Neural cell (in vitro differentiated cells): Measurements from ENCODE around the gene MYOD1. TPM values are rescaled to one million over a fixed set of nuclear protein-coding genes. Genes with fewer than 3 reads are reported as not detected.

Experiments used
- H2AFZ ChIP-seq: fragments of 200-600, 300-800 bp; sonication (generic), shearing (Covaris generic); 2 replicates; pipeline ENCODE4 v1.6.0; 2014; ENCODE audit warnings: low read depth, mild to moderate bottlenecking, antibody characterized with exemption, low read length, moderate library complexity
- H3F3A ChIP-seq: fragments of 200-600 bp; shearing (Covaris generic); 2 replicates; pipeline ENCODE4 v1.6.1; 2016; ENCODE audit warnings: mild to moderate bottlenecking, moderate library complexity, mixed read lengths, antibody characterized with exemption, low read length; ENCODE audit not compliant: insufficient read depth, poor library complexity, severe bottlenecking
- H3K27ac ChIP-seq: fragments of 200-600, 300-800 bp; sonication (generic), shearing (Covaris generic); 2 replicates; pipeline ENCODE4 v1.5.1; 2014; ENCODE audit warnings: mild to moderate bottlenecking, low read length, moderate library complexity
- H3K27me3 ChIP-seq: fragments of 300-800, 200-600 bp; sonication (generic), shearing (Covaris generic); 2 replicates; pipeline ENCODE4 v1.6.0; 2014; ENCODE audit warnings: mild to moderate bottlenecking, low read depth, low read length, moderate library complexity; ENCODE audit not compliant: insufficient read depth
- H3K36me3 ChIP-seq: fragments of 300-800, 200-600 bp; sonication (generic), shearing (Covaris generic); 2 replicates; pipeline ENCODE4 v1.5.1; 2014; ENCODE audit warnings: mild to moderate bottlenecking, antibody characterized with exemption, low read length, moderate library complexity; ENCODE audit not compliant: insufficient read depth
- H3K4me2 ChIP-seq: fragments of 300-800, 200-600 bp; sonication (generic), shearing (Covaris generic); 2 replicates; pipeline ENCODE4 v1.6.0; 2014; ENCODE audit warnings: mild to moderate bottlenecking, low read length
- H3K4me3 ChIP-seq: fragments of 300-800, 200-600 bp; sonication (generic), shearing (Covaris generic); 2 replicates; pipeline ENCODE4 v1.5.1; 2014; ENCODE audit warnings: mild to moderate bottlenecking, low read length, moderate library complexity
- H3K79me2 ChIP-seq: fragments of 200-600 bp; shearing (Covaris generic); replicated peaks from 2 replicates; pipeline ENCODE4 v1.6.0; 2014; ENCODE audit warnings: mild to moderate bottlenecking, low read length, moderate library complexity; ENCODE audit not compliant: insufficient read depth
- H3K9ac ChIP-seq: fragments of 300-800, 200-600 bp; sonication (generic), shearing (Covaris generic); 2 replicates; pipeline ENCODE4 v1.6.1; 2016; ENCODE audit warnings: mild to moderate bottlenecking, low read length, mixed read lengths
- H3K9me2 ChIP-seq: fragments of 200-600 bp; shearing (Covaris generic); 2 replicates; pipeline ENCODE4 v1.6.1; 2016; ENCODE audit warnings: mild to moderate bottlenecking, low read length, mixed read lengths; ENCODE audit not compliant: insufficient read depth
- H3K9me3 ChIP-seq: fragments of 200-600, 300-800 bp; sonication (generic), shearing (Covaris generic); 2 replicates; pipeline ENCODE4 v1.6.1; 2016; ENCODE audit warnings: mild to moderate bottlenecking, mixed run types, low read length, moderate library complexity, mixed read lengths
- H4K20me1 ChIP-seq: fragments of 200-600 bp; shearing (Covaris generic); 2 replicates; pipeline ENCODE4 v1.6.1; 2016; ENCODE audit warnings: mild to moderate bottlenecking, mixed run types; ENCODE audit not compliant: insufficient read depth
- CTCF ChIP-seq: fragments of 450-650 bp; IDR thresholded peaks from 2 replicates; pipeline ENCODE4 v1.5.1; 2014; ENCODE audit warnings: antibody characterized with exemption, mild to moderate bottlenecking, moderate library complexity; ENCODE audit not compliant: poor library complexity, severe bottlenecking
- EP300 ChIP-seq: fragments of 450-650 bp; conservative IDR thresholded peaks from 2 replicates; pipeline ENCODE4 v1.6.1; 2014; ENCODE audit warnings: antibody characterized with exemption, mild to moderate bottlenecking, moderate library complexity; ENCODE audit not compliant: poor library complexity, severe bottlenecking
- EZH2 ChIP-seq: fragments of 200-600, 300-800 bp; shearing (Covaris generic), sonication (generic); IDR thresholded peaks from 2 replicates; pipeline ENCODE4 v1.6.1; 2014; ENCODE audit warnings: antibody characterized with exemption, low read length, borderline replicate concordance, mild to moderate bottlenecking; ENCODE audit not compliant: insufficient read depth, poor library complexity, severe bottlenecking
- MXI1 ChIP-seq: fragments of 450-650 bp; conservative IDR thresholded peaks from 2 replicates; pipeline ENCODE4 v1.6.1; 2014; ENCODE audit warnings: antibody characterized with exemption, mild to moderate bottlenecking; ENCODE audit not compliant: poor library complexity, severe bottlenecking
- POLR2AphosphoS5 ChIP-seq: IDR thresholded peaks from 2 replicates; pipeline ENCODE4 v1.6.1; 2012
- RAD21 ChIP-seq: fragments of 450-650 bp; conservative IDR thresholded peaks from 2 replicates; pipeline ENCODE4 v1.6.1; 2014; ENCODE audit warnings: antibody characterized with exemption, mild to moderate bottlenecking, moderate library complexity
- REST ChIP-seq: IDR thresholded peaks from 2 replicates; pipeline ENCODE4 v1.6.1; 2012; ENCODE audit warnings: borderline replicate concordance
- SMC3 ChIP-seq: fragments of 450-650 bp; conservative IDR thresholded peaks from 2 replicates; pipeline ENCODE4 v1.6.1; 2014; ENCODE audit warnings: antibody characterized with exemption, mild to moderate bottlenecking, moderate library complexity; ENCODE audit not compliant: poor library complexity
- TAF1 ChIP-seq: IDR thresholded peaks from 2 replicates; pipeline ENCODE4 v1.6.1; 2012; ENCODE audit warnings: low read depth
- polyA plus RNA-seq: library from polyadenylated mRNA; depleted of rRNA; stranded (reverse); fragments of >200 nt; gene quantifications from 2 replicates; pipeline ENCODE4 v1.2.3, GENCODE V29; 2014

The MYOD1 gene
- polyA plus RNA-seq, 1 donor from 2014 or later, result not detected

- peaks cover 3% of the 10 kb centered on the region for H4K20me1 ChIP-seq
- H3K9ac ChIP-seq, result no peak overlapping the region
- H3K79me2 ChIP-seq, result peaks cover 32% of the 10 kb centered on the region
- TF ChIP-seq SMC3 (no peak), POLR2AphosphoS5 (no peak), REST (no peak), TAF1 (no peak), EZH2 (no peak), EP300 (no peak), CTCF (no peak), MXI1 (no peak), RAD21 (no peak)
- H3K9me2 ChIP-seq, result no peaks in the 10 kb centered on the region
- no peaks in the 10 kb centered on the region for H3K27me3 ChIP-seq
- H3K9me3 ChIP-seq, result no peaks in the 10 kb centered on the region
- H3K27ac ChIP-seq, result no peak overlapping the region
- H3F3A ChIP-seq, result no peaks in the 10 kb centered on the region
- no peak overlapping the region for H2AFZ ChIP-seq
- H3K4me3 ChIP-seq, result no peak overlapping the region
- no peaks in the 10 kb centered on the region for H3K36me3 ChIP-seq
- H3K4me2 ChIP-seq, result no peak overlapping the region
Observed at GRCh38 chr11:17741487-17741886, 22.1 kb downstream of the MYOD1 start.

- TF ChIP-seq EP300, result no peak
- TF ChIP-seq RAD21, result no peak
- TF ChIP-seq REST, result no peak
- TF ChIP-seq POLR2AphosphoS5, result no peak
- TF ChIP-seq EZH2, result no peak
- Histone ChIP-seq H3F3A (no peaks in the 10 kb centered on the region), H3K9ac (no peak overlapping the region), H3K36me3 (no peaks in the 10 kb centered on the region), H3K27me3 (no peaks in the 10 kb centered on the region), H4K20me1 (peaks cover 3% of the 10 kb centered on the region), H3K4me3 (no peak overlapping the region), H2AFZ (no peak overlapping the region), H3K9me2 (no peaks in the 10 kb centered on the region), H3K79me2 (peaks cover 26% of the 10 kb centered on the region), H3K9me3 (no peaks in the 10 kb centered on the region), H3K27ac (no peak overlapping the region), H3K4me2 (no peak overlapping the region)
Observed at GRCh38 chr11:17742019-17742418, 22.6 kb downstream of the MYOD1 start.
